ENCODE measurements around the gene CYB5B. TPM values are rescaled to one million over a fixed set of nuclear protein-coding genes. Genes with fewer than 3 reads are reported as not detected.

The CYB5B gene
- total RNA-seq, 4 donors from 2014 or later = 40.4 to 61.5 (median 50.4) TPM

- Histone ChIP-seq H3K27me3 (no peaks in the 10 kb centered on the region), H3K4me3 (replicated peaks in 1 of 3) (no peak overlapping the region), H3K9me3 (no peaks in the 10 kb centered on the region), H3K36me3 (no peaks in the 10 kb centered on the region), H3K4me1 (peaks cover 19 to 29% of the 10 kb centered on the region in 2 donors), H3K27ac (no peak overlapping the region)
- TF ChIP-seq CTCF (IDR thresholded peaks at IDR 0.05) (no peak), POLR2A (IDR thresholded peaks at IDR 0.05) (no peak)
- 84 to 86% methylated on average over 5 of the region's 5 CpGs for WGBS, 2 donors
- intact Hi-C loops (cut with DNase I) = no loop called here
- no peak for DNase-seq
Observed at GRCh38 chr16:69486272-69486671, 61.9 kb downstream of the CYB5B start.

- Histone ChIP-seq H3K4me3 (replicated peaks in 1 of 3) (no peak overlapping the region), H3K9me3 (no peaks in the 10 kb centered on the region), H3K4me1 (peaks cover 18 to 26% of the 10 kb centered on the region in 2 donors), H3K27ac (no peak overlapping the region), H3K36me3 (no peaks in the 10 kb centered on the region), H3K27me3 (no peaks in the 10 kb centered on the region)
- intact Hi-C loops (cut with DNase I) = no loop called here
- no peak for TF ChIP-seq CTCF (IDR thresholded peaks at IDR 0.05)
- TF ChIP-seq POLR2A (IDR thresholded peaks at IDR 0.05) = no peak
- no peak for DNase-seq
- 92 to 97% methylated on average over 11 of the region's 11 CpGs for WGBS, 2 donors
Observed at GRCh38 chr16:69486724-69487123, 62.3 kb downstream of the CYB5B start.

GRCh38 chr16:69490707-69491324 lies 66.4 kb downstream of the CYB5B start:
- TF ChIP-seq CTCF (IDR thresholded peaks at IDR 0.05) = no peak
- no peak for TF ChIP-seq POLR2A (IDR thresholded peaks at IDR 0.05)
- WGBS, 2 donors = 40 to 44% methylated on average over 9 of the region's 9 CpGs
- Histone ChIP-seq H3K36me3 (no peaks in the 10 kb centered on the region), H3K4me1 (peaks cover 2 to 8% of the 10 kb centered on the region in 2 donors), H3K9me3 (no peaks in the 10 kb centered on the region), H3K27me3 (no peaks in the 10 kb centered on the region), H3K27ac (peak overlapping the region in 2 of 3 donors; percentile 5 to 71), H3K4me3 (replicated peaks in 1 of 3) (no peak overlapping the region)
- intact Hi-C loops (cut with DNase I) = no loop called here
- peak; percentile 26 to 57 for DNase-seq

- intact Hi-C loops (cut with DNase I) = no loop called here
- Histone ChIP-seq H3K36me3 (no peaks in the 10 kb centered on the region), H3K4me3 (replicated peaks in 1 of 3) (no peak overlapping the region), H3K27ac (no peak overlapping the region), H3K4me1 (peaks cover 2 to 8% of the 10 kb centered on the region in 2 donors), H3K27me3 (no peaks in the 10 kb centered on the region), H3K9me3 (no peaks in the 10 kb centered on the region)
- TF ChIP-seq CTCF (IDR thresholded peaks at IDR 0.05) (peak in 2 of 6 experiments; percentile 8 to 10), POLR2A (IDR thresholded peaks at IDR 0.05) (no peak)
- 76 to 80% methylated on average over 4 of the region's 4 CpGs for WGBS, 2 donors
- no peak for DNase-seq
Observed at GRCh38 chr16:69494991-69495392, 70.6 kb downstream of the CYB5B start.

- DNase-seq = peak in 1 of 2 donors; percentile 60
- Histone ChIP-seq H3K9me3 (no peaks in the 10 kb centered on the region), H3K27me3 (no peaks in the 10 kb centered on the region), H3K36me3 (no peaks in the 10 kb centered on the region), H3K4me3 (replicated peaks in 1 of 3) (no peak overlapping the region), H3K27ac (no peak overlapping the region), H3K4me1 (peaks cover 2 to 6% of the 10 kb centered on the region in 2 donors)
- 54 to 80% methylated on average over 9 of the region's 9 CpGs for WGBS, 2 donors
- TF ChIP-seq CTCF (IDR thresholded peaks at IDR 0.05) (no peak), POLR2A (IDR thresholded peaks at IDR 0.05) (no peak)
- intact Hi-C loops (cut with DNase I) = no loop called here
Observed at GRCh38 chr16:69495821-69496220, 71.4 kb downstream of the CYB5B start.

Data from thyroid gland (tissue), 4 donors.